SH-SY5Y (cell line): ENCODE data around the gene ATF7IP.

Source experiments
- GATA2 ChIP-seq: IDR thresholded peaks from 2 replicates; pipeline ENCODE4 v1.6.1; 2011; ENCODE audit warnings: mild to moderate bottlenecking, low read depth, low read length
- GATA3 ChIP-seq: IDR thresholded peaks from 2 replicates; pipeline ENCODE4 v1.6.1; 2011; ENCODE audit warnings: low read depth, mild to moderate bottlenecking, low read length, moderate library complexity

- no peak for TF ChIP-seq GATA2
- TF ChIP-seq GATA3, result no peak
These were observed 62.4 kb downstream of the ATF7IP start for GRCh38 chr12:14427929-14428328.
